Measurements from ENCODE around the gene MTX2.

The MTX2 gene

DNA sequence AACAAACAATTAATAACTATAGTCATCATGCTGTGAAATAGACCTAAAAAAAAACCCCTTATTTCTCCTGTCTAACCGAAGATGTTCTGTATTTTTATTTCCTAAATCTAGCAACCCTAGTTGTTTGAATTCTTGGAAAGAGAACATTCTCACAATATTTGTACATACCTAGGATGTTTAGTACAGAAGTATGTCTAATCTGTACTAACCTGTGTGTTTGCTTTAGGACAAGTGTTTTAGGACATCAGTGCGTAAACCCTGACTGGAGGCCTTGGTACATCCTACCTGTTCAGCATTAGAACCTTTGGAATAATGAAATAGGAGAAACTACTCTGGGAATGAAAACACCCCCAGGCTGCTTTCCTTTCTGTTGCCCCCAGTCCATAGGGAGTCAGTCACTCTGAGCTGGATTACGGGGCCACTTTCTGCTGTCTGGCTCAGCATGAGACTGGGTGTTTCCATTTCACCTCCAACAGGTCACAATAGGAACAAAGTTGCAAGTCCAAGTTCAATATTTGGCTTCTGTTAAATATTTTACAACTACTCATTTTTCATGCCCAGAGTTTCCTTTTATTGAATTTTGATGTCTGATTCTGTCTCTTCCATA, 114.7 kb downstream of the MTX2 start:
- no peak for DNase-seq

DNA sequence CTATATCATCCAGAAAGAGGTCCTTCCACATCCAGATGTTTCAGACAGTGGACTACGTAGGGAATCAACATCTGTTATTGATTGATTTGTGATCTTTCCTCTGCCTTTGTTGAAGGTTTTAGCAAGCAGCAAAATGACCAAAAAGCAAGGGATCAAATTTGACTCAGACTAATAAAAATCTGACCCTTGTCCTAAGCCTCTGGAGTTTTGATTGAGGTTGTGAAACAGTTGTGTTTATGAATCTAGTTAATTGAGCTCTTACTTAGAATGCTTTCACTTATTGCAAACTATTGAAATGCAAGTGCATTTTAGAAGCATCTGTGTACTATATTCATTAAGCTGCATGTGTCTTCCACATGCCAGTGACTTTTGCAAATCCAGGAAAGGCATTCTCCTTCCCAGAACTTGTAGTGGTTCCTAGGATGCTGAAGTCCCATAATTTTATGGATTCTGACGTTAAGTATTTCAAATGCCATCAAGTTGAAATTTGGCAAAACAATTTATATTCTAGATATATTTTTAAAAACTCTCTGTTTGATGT, 116.0 kb downstream of the MTX2 start:
- DNase-seq: no peak

DNA sequence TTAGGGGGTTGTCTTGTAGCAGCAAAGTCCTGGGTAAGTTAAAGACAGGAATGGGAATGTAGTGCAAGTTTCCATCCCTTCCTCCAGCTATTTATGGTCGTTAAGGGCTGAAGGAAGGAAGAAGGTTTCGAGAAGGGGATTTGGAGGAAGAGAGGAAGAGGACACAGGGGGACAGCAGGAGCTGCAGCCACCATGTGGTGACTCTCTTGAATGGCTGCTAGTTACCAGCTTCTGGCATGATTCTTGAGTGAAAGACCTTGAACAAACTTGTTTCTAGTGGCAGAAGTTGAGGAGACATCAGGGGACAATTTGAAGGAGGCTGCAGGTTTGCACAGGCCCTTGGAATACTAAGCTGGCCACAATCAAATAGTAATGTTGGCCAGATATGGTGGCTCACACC, 116.6 kb downstream of the MTX2 start:
- DNase-seq: no peak

Measured in stimulated activated CD4-positive, alpha-beta T cell treated with anti-CD3 and anti-CD28 coated beads, Interleukin-2, amount 100 ng/mL, for 48 hours (primary cell).